ENCODE results near the gene REPS1. TPM values are rescaled to one million over a fixed set of nuclear protein-coding genes. Genes with fewer than 3 reads are reported as not detected.

Gene REPS1
- total RNA-seq, 2 donors from 2014 or later: 29.7 to 35.2 TPM

DNA sequence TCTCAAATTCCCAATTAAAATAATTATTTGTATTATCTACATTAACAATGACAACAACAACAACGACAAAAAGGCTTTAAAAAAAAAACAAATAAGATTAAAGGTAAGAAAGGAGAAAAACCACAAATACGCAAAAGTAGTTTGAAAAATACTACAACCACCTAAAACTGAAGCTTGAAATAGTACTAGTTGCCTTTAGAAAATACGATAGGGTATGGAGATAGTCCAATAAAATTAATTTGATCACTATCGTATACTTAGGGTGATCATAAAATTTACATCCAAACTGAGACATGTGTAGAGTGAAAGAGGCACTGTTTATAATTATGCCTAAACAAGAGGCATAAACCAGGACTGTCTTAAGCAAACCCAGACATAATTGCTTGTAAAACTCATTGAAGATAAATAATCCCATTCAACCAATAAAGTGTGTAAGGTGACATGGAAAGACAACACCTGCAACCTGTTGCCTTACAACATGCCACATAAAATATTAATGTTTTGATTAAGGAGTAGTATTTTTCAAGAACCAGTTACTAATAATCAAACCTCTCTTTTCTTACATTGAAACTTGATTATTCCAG, 22.7 kb downstream of the REPS1 start:
- H3K27ac ChIP-seq: no peak overlapping the region
- TF ChIP-seq, protein P1, sequence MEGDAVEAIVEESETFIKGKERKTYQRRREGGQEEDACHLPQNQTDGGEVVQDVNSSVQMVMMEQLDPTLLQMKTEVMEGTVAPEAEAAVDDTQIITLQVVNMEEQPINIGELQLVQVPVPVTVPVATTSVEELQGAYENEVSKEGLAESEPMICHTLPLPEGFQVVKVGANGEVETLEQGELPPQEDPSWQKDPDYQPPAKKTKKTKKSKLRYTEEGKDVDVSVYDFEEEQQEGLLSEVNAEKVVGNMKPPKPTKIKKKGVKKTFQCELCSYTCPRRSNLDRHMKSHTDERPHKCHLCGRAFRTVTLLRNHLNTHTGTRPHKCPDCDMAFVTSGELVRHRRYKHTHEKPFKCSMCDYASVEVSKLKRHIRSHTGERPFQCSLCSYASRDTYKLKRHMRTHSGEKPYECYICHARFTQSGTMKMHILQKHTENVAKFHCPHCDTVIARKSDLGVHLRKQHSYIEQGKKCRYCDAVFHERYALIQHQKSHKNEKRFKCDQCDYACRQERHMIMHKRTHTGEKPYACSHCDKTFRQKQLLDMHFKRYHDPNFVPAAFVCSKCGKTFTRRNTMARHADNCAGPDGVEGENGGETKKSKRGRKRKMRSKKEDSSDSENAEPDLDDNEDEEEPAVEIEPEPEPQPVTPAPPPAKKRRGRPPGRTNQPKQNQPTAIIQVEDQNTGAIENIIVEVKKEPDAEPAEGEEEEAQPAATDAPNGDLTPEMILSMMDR (IDR thresholded peaks at IDR 0.05): no peak

DNA sequence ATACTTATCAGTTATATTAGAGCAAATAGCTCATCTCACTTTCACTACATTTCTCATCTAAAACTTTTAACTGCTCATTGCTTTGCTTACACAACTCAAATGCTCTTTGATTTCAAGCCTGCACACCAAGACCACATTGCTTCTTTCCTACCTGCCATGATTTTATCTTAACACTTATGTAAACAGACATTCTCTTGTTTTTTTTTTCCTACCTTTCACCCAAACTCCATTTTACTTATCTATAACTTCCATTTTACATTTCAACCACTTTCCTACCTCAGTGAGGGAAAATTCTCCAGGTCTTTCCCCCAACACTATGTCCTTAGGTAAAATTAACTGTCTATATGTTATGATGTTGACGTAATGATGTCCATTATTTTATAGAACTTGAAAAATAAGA, 24.0 kb downstream of the REPS1 start:
- no peak overlapping the region for H3K27ac ChIP-seq
- DNase-seq (ENCODE audit: low spot score): no peak
- no peaks in the 10 kb centered on the region for H3K36me3 ChIP-seq
- H3K27me3 ChIP-seq: no peaks in the 10 kb centered on the region
- no peaks in the 10 kb centered on the region for H3K9me3 ChIP-seq
- no peak overlapping the region for H3K4me3 ChIP-seq
- peaks cover 0 to 23% of the 10 kb centered on the region in 2 donors for H3K4me1 ChIP-seq
- TF ChIP-seq, protein P1 (IDR thresholded peaks at IDR 0.05): no peak

More for the DNA sequence above, 22.7 kb downstream of the REPS1 start:
- H3K27me3 ChIP-seq: no peaks in the 10 kb centered on the region
- H3K4me1 ChIP-seq: peaks cover 0 to 30% of the 10 kb centered on the region in 2 donors
- DNase-seq (ENCODE audit: low spot score): no peak
- no peaks in the 10 kb centered on the region for H3K36me3 ChIP-seq
- no peak overlapping the region for H3K4me3 ChIP-seq
- no peaks in the 10 kb centered on the region for H3K9me3 ChIP-seq

DNA sequence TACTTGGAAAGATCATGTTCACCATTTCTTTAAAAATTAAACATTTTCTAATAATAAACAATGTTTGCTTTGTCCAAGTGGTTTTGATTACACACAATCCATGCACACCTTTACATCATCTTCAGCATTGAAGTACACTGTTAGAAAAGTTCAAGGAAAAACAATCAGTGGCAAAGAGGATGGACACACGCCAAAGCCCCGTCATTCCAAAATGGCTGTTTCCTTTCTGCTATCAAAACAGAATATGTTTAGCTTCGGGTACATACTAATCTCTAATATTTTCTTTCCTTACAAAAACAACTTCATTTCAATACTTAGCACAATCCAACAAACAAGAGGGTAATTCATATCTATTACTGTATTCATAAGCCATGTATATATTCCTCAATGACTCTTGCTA, 24.5 kb downstream of the REPS1 start:
- TF ChIP-seq, protein P1 (IDR thresholded peaks at IDR 0.05): no peak
- no peaks in the 10 kb centered on the region for H3K9me3 ChIP-seq
- no peak overlapping the region for H3K4me3 ChIP-seq
- H3K27me3 ChIP-seq: no peaks in the 10 kb centered on the region
- peaks cover 0 to 24% of the 10 kb centered on the region in 2 donors for H3K4me1 ChIP-seq
- H3K27ac ChIP-seq: no peak overlapping the region
- DNase-seq (ENCODE audit: low spot score): no peak
- H3K36me3 ChIP-seq: no peaks in the 10 kb centered on the region

DNA sequence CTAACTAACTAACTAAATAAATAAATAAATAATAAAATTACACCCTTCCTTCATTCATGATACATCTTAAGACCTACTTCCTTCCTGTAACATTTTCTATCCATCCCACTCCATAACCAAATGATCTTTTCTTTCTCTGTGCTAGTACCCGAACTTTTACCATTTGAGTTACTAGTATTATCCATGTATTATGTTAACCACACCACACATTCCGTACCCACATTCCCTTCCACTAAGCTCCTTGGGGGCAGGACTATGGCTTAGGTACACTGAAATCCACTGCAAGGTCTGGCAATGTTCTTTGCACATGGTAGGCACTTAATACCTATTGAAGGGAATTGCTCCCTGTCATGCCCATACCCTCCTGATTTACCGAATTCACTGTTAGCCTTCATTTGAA, 24.9 kb downstream of the REPS1 start:
- no peak overlapping the region for H3K4me3 ChIP-seq
- H3K36me3 ChIP-seq: no peaks in the 10 kb centered on the region
- TF ChIP-seq, protein P1 (IDR thresholded peaks at IDR 0.05): no peak
- H3K27ac ChIP-seq: no peak overlapping the region
- no peaks in the 10 kb centered on the region for H3K9me3 ChIP-seq
- DNase-seq (ENCODE audit: low spot score): no peak
- no peaks in the 10 kb centered on the region for H3K27me3 ChIP-seq
- H3K4me1 ChIP-seq: peaks cover 0 to 28% of the 10 kb centered on the region in 2 donors

DNA sequence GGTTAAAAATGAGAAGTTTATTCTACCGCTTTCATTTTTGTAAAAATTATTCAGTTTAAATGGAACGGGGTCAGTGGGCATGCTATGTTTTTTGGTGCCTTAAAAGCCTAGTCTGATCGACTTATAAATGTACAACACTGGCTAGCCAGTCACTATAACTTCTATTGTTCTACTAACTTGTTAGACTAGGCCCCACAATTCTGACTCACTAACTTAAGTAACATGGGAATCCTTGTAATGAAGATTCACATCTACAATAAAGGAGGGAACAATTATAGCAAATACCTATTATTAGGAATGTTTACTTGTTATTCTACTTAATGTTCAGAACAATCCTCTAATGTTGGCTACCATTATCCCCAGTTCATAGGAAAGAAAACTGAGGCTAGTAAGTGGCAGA, 28.5 kb downstream of the REPS1 start:
- DNase-seq (ENCODE audit: low spot score): no peak
- Histone ChIP-seq H3K36me3 (no peaks in the 10 kb centered on the region), H3K4me3 (no peak overlapping the region), H3K9me3 (no peaks in the 10 kb centered on the region), H3K27me3 (no peaks in the 10 kb centered on the region), H3K27ac (no peak overlapping the region), H3K4me1 (peaks cover 0 to 23% of the 10 kb centered on the region in 2 donors)
- TF ChIP-seq, protein P1 (IDR thresholded peaks at IDR 0.05): no peak

DNA sequence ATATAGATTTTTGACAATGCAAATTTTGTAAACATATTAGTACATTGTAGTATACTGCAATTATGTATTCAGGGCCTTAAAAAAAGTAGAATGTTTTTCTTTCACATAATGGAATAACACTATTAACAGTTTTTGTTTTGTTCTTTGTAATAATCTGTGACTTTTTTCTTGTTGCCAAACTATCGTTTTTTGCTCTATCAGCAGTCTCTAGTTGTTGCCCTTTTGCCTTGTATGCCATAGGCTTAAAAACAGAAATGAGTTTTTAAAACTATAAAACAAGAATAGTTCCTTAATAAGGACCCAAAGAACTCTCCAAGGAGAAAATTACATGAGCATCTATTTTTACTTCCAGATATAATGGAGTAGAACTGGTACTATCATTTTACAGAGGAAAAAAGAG, 29.5 kb downstream of the REPS1 start:
- TF ChIP-seq, protein P1 (IDR thresholded peaks at IDR 0.05): no peak
- Histone ChIP-seq H3K4me1 (peaks cover 0 to 22% of the 10 kb centered on the region in 2 donors), H3K4me3 (no peak overlapping the region), H3K27ac (no peak overlapping the region), H3K36me3 (no peaks in the 10 kb centered on the region), H3K9me3 (no peaks in the 10 kb centered on the region), H3K27me3 (no peaks in the 10 kb centered on the region)
- no peak for DNase-seq (ENCODE audit: low spot score)
